SH-SY5Y (cell line): ENCODE results near the gene AGAP1.

Source experiments
- GATA2 ChIP-seq: IDR thresholded peaks from 2 replicates; pipeline ENCODE4 v1.6.1; 2011; ENCODE audit warnings: mild to moderate bottlenecking, low read depth, low read length
- GATA3 ChIP-seq: IDR thresholded peaks from 2 replicates; pipeline ENCODE4 v1.6.1; 2011; ENCODE audit warnings: low read depth, mild to moderate bottlenecking, low read length, moderate library complexity

DNA sequence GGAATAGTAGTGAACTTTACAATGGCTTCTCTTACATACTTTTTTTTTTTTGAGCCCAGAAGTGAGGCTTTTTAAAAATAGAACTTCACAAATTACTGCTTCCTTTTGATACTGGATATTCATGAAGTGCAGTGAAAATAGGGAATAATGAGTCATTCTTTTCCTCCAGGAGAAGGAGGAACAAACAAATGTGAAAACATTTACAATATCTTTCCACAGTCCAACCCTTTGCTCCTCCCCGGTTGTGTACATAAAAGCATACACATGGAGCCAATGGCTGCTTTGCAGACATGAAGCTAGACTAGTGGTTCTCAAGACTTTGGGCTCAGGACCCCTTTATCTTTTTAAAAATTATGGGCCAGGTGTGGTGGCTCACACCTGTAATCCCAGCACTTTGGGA, 407.4 kb downstream of the AGAP1 start:
- TF ChIP-seq GATA3 (no peak), GATA2 (no peak)
